ENCODE data around the gene ZNF81.

DNA sequence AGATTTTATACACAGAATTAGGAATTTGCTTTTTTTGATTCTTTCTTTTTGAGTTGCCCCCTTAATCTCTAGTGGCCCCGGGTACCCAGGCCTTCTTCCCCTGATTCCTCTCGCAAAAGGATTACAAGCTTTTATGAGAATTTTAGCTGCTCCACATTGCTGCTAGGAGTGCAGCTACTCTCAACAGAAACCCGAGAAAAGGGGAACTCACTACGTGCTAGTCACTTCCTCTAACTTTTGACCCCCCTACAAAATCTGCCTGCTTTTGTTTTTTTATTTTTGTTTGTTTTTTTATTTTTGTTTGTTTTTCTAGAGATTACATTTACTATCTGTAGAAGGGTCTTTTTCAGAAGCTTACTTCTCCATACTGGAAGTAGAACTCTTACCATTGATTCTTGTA lies 64.1 kb downstream of the ZNF81 start:
- TF ChIP-seq, protein P1, sequence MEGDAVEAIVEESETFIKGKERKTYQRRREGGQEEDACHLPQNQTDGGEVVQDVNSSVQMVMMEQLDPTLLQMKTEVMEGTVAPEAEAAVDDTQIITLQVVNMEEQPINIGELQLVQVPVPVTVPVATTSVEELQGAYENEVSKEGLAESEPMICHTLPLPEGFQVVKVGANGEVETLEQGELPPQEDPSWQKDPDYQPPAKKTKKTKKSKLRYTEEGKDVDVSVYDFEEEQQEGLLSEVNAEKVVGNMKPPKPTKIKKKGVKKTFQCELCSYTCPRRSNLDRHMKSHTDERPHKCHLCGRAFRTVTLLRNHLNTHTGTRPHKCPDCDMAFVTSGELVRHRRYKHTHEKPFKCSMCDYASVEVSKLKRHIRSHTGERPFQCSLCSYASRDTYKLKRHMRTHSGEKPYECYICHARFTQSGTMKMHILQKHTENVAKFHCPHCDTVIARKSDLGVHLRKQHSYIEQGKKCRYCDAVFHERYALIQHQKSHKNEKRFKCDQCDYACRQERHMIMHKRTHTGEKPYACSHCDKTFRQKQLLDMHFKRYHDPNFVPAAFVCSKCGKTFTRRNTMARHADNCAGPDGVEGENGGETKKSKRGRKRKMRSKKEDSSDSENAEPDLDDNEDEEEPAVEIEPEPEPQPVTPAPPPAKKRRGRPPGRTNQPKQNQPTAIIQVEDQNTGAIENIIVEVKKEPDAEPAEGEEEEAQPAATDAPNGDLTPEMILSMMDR (IDR thresholded peaks at IDR 0.05): no peak
- no peak for TF ChIP-seq POLR2A (IDR thresholded peaks at IDR 0.05)

Measured in right lobe of liver (tissue), 4 donors.